Measurements from ENCODE around the gene EML5.
"Not testable (repeated sequence)": the region's sequence is repeated elsewhere in the genome, so short reads cannot be mapped to it uniquely, and the experiment has no call there.

Gene EML5

GRCh38 chr14:88793259-88793625, 489 bp upstream of the EML5 start:
- TF ChIP-seq, protein P1, sequence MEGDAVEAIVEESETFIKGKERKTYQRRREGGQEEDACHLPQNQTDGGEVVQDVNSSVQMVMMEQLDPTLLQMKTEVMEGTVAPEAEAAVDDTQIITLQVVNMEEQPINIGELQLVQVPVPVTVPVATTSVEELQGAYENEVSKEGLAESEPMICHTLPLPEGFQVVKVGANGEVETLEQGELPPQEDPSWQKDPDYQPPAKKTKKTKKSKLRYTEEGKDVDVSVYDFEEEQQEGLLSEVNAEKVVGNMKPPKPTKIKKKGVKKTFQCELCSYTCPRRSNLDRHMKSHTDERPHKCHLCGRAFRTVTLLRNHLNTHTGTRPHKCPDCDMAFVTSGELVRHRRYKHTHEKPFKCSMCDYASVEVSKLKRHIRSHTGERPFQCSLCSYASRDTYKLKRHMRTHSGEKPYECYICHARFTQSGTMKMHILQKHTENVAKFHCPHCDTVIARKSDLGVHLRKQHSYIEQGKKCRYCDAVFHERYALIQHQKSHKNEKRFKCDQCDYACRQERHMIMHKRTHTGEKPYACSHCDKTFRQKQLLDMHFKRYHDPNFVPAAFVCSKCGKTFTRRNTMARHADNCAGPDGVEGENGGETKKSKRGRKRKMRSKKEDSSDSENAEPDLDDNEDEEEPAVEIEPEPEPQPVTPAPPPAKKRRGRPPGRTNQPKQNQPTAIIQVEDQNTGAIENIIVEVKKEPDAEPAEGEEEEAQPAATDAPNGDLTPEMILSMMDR (IDR thresholded peaks at IDR 0.05; ENCODE audit: extremely low read depth, insufficient read depth, missing control alignments): no peak
- in situ Hi-C loops (cut with MboI; ENCODE audit: low pct_unique_long_range_greater_than_20kb, low sequenced_read_pairs, unreplicated experiment): no loop called here

DNA sequence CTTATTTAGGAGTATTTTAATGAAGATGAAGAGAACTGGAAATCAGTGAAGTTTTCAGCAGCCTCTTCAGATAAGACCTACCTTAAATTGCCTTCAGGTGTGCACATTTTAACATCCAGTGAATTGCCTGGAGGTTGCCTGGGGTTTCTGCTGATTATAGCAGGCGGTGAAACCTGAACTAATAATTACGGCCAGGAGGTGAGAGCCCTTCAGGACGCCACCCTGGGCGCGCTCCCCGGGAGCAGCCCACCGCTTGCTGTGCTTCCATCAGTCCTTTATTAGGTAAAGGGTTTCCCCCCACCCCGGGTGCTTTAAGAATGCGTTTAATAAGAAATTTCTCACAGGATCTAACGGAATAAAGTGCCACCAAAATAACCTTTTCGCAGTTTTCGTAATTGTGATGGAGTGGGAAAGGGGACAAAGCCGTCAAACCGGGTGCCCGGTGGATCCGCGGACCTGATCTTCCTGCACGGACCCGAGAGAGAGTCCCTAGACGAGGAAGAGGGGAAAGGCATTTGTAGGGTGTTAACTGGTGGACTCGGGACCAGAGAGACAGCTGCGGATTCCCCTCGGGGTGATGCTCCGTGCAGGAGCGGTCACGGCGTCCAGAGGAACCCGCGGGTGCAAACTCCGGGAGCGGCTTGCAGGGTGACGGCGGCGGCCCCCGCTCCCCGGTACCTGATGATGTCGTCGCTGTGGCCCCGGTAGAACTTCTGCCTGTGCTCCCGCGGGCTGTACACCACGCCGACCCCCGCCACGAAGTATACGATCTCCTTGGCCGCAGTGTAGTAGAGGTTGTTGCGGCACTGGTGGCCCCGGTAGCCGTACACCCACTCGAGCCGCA, 902 bp downstream of the EML5 start:
- in situ Hi-C loops (cut with MboI; ENCODE audit: low pct_unique_long_range_greater_than_20kb, low sequenced_read_pairs, unreplicated experiment): no loop called here
- TF ChIP-seq, protein P1 (IDR thresholded peaks at IDR 0.05; ENCODE audit: extremely low read depth, insufficient read depth, missing control alignments): no peak
- DNase-seq (ENCODE audit: low spot score): no peak

More at GRCh38 chr14:88793259-88793625, 489 bp upstream of the EML5 start:
- DNase-seq (ENCODE audit: low spot score): no peak

DNA sequence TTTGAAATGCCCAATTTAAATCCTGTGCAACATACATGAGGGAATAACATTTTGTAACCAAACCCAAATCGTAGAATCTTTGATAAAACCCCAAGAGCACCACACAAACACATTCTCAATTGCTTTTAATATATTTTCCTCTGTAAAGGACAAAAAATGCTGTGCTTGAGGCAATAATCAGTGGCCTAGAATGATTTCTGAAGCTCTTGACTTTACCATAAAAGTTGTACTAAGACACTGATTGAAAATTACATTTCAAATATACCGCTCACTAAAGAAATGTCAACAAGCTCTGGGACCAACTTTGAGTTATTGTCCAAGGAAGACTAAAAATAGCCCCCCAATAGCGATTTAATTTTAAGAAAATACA, 1.5 kb downstream of the EML5 start:
- no peak for DNase-seq (ENCODE audit: low spot score)
- TF ChIP-seq, protein P1 (IDR thresholded peaks at IDR 0.05; ENCODE audit: extremely low read depth, insufficient read depth, missing control alignments): no peak
- in situ Hi-C loops (cut with MboI; ENCODE audit: low pct_unique_long_range_greater_than_20kb, low sequenced_read_pairs, unreplicated experiment): no loop called here

DNA sequence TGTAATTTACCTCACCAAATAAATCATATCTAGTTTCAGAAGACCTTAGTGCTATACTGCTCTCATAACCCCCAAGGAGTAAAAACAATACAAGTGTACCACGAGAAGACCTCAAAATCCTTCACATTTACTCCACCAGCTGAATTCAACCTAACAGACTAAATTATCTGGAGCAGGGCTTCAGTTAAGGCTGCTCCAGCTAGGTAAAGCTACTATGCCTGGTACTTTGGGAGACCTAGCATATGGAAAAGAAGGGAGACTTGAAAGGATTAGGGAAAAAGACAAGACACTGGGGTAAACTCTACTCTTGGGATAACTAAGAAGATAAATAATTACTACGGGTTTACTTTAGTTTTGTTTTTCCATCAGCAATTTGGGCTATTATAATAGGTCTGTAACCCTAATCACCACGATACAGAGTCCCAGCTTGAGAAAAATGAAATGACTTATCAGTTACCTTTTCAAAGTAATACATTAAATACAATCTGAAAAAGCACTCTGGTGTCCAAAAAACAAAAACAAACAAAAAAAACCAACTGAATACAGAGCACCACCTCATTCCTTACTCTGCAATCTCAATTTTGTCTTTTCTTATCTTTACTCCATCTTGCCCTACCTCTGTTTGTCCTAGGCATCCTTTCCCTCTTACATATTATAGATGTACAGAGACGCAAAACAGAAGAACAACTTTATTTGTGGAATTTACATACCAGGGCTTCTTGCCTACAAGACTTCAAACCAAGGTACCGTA, 2.1 kb downstream of the EML5 start:
- in situ Hi-C loops (cut with MboI; ENCODE audit: low pct_unique_long_range_greater_than_20kb, low sequenced_read_pairs, unreplicated experiment): no loop called here
- DNase-seq (ENCODE audit: low spot score): no peak

DNA sequence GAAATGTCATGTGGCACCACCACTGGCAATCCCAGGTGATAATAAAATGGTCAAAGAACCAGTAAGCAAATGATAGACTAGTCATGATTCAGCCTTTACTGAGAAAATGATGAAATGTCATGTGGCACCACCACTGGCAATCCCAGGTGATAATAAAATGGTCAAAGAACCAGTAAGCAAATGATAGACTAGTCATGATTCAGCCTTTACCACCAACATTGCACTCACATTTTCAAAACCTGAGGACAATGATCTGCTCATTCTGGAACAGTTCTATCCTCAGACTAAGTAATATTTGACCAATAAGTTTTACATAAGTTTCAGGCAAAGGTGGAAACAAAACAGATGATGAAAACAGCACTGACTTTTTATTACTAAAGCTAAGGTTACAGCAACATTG, 3.2 kb downstream of the EML5 start:
- DNase-seq (ENCODE audit: low spot score); in situ Hi-C loops (cut with MboI; ENCODE audit: low pct_unique_long_range_greater_than_20kb, low sequenced_read_pairs, unreplicated experiment): not testable (repeated sequence)

More for the DNA sequence above, 2.1 kb downstream of the EML5 start:
- TF ChIP-seq, protein P1 (IDR thresholded peaks at IDR 0.05; ENCODE audit: extremely low read depth, insufficient read depth, missing control alignments): no peak

DNA sequence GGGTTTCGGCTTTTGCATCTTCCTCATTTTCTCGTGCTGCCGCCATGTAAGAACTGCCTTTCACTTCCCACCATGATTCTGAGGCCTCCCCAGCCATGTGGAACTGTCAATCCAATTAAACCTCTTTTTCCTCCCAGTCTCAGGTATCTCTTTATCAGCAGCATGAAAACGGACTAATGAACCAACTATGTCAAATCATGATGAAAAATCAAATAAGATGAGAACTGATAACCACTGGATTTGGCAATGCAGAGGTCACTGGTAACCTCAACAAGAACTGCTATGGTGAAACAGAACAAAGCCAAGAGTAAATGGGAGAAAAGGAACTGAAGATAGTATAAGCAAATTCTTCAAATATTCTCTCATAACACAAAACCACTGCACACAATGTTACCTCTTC, 6.0 kb downstream of the EML5 start:
- no peak for DNase-seq (ENCODE audit: low spot score)
- TF ChIP-seq, protein P1 (IDR thresholded peaks at IDR 0.05; ENCODE audit: extremely low read depth, insufficient read depth, missing control alignments): no peak
- in situ Hi-C loops (cut with MboI; ENCODE audit: low pct_unique_long_range_greater_than_20kb, low sequenced_read_pairs, unreplicated experiment): no loop called here

DNA sequence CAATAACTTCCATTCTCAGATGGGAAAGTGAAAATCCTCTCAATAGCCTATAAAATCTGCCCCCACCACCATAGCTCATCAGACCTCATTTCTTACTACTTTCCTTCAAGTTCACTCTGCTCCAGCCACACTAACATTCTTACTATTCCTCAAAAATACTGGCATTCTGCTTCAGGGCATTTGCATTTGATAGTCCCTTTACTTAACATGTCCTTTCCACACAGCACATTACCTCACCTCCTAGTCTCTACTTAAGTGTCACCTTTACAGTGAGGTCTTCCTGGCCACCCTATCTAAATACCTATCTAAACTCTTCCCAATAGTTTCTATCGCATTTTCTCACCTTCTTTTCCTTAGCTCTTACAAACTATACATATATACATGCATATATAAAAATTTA, 6.8 kb downstream of the EML5 start:
- no peak for DNase-seq (ENCODE audit: low spot score)
- TF ChIP-seq, protein P1 (IDR thresholded peaks at IDR 0.05; ENCODE audit: extremely low read depth, insufficient read depth, missing control alignments): no peak
- in situ Hi-C loops (cut with MboI; ENCODE audit: low pct_unique_long_range_greater_than_20kb, low sequenced_read_pairs, unreplicated experiment): no loop called here

All from GM13977 (cell line).